Liver (tissue), 3 donors: Measurements from ENCODE around the gene NIPAL4.

ENCODE experiments used
- ATF3 ChIP-seq: IDR thresholded peaks from 2 replicates; pipeline ENCODE4 v1.6.1; 2016; ENCODE audit warnings: antibody characterized with exemption
- CTCF ChIP-seq: fragments of 150-350 bp; IDR thresholded peaks from 2 replicates; pipeline ENCODE4 v1.5.1; 2017; ENCODE audit warnings: improper control_type of control experiment, low read depth, low read length; ENCODE audit not compliant: missing input control
- EGR1 ChIP-seq, 2 donors: IDR thresholded peaks; 2 replicates each; pipeline ENCODE4 v1.6.1; 2016 to 2018; ENCODE audit warnings: antibody characterized with exemption in 2 of 2, low read depth in 2 of 2
- GABPA ChIP-seq, 2 donors: IDR thresholded peaks in 1 of 2; conservative IDR thresholded peaks in 1 of 2; 2 replicates each; pipeline ENCODE4 v1.6.1; 2016; ENCODE audit warnings: antibody characterized with exemption in 2 of 2, mild to moderate bottlenecking in 1 of 2, moderate library complexity in 1 of 2
- REST ChIP-seq: IDR thresholded peaks from 2 replicates; pipeline ENCODE4 v1.6.1; 2016; ENCODE audit warnings: antibody characterized with exemption, mild to moderate bottlenecking
- RXRA ChIP-seq, 2 donors: IDR thresholded peaks; 2 replicates each; pipeline ENCODE4 v1.6.1; 2017 to 2018; ENCODE audit warnings: antibody characterized with exemption in 2 of 2, mild to moderate bottlenecking in 1 of 2
- SP1 ChIP-seq: IDR thresholded peaks from 2 replicates; pipeline ENCODE4 v1.6.1; 2018; ENCODE audit warnings: antibody characterized with exemption, mild to moderate bottlenecking
- TAF1 ChIP-seq: conservative IDR thresholded peaks from 2 replicates; pipeline ENCODE4 v1.6.1; 2016; ENCODE audit warnings: antibody characterized with exemption, mild to moderate bottlenecking
- ZBTB33 ChIP-seq: IDR thresholded peaks from 2 replicates; pipeline ENCODE4 v1.6.1; 2016; ENCODE audit warnings: antibody characterized with exemption
- donor health status: healthy.
- donor health status: healthy.

- TF ChIP-seq ZBTB33 (no peak), REST (no peak), ATF3 (no peak), SP1 (no peak), CTCF (no peak), TAF1 (no peak), GABPA (IDR thresholded peaks at IDR 0.05 in 1 of 2, conservative IDR thresholded peaks at IDR 0.05 in 1 of 2) (no peak), RXRA (IDR thresholded peaks at IDR 0.05) (no peak), EGR1 (IDR thresholded peaks at IDR 0.05; ENCODE audit: low read depth in 2 of 2) (no peak)
Measured at GRCh38 chr5:157478726-157479125, 18.7 kb downstream of the NIPAL4 start.
